ENCODE measurements around the gene MYO15A.

DNA sequence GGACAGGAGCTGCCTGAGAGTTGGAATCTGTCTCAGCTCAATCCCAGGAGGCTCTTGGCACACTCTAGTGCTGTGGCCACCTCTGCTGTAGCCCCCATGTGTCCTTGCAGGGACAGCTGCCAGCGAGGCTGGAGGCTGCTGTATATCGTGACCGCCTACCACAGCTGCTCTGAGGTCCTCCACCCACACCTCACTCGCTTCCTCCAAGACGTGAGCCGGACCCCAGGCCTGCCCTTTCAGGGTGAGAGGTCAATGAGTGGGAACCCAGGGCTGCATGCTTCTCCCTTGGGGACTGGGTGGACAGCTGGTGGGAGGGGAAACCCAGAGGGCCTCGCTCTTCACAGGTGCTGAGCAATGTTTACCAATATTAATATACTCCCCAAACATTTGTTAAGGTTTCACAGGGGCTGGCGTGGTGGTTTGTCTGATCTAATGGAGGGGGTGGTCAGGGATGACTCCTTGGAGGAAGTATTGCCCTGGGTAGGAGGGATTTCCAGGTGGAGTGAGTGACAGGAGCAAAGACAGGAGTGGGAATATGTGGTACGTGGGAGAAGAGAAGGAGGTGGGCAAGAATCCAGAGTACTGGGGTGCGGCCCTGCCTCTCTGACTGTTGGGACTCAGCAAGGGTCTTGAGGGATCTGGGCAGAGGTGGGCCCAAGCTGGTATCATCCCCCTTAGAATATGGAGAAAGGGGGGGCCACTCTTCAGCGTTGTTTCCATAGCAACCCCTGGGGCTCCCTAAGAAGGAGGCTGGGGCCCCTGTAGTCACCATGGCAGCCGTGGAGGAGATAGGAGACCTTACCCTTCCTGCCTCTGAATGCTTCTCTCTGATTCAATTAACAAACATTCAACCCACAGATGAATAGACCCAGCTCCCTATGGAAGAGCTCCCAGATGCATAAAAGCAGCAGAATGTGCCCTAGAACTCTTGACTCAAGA lies 52.9 kb downstream of the MYO15A start:
- no peak for TF ChIP-seq CTCF (tag by site-specific recombination; IDR thresholded peaks at IDR 0.05)
- TF ChIP-seq ZNF658 (tag by site-specific recombination; IDR thresholded peaks at IDR 0.05) = no peak
- no peak for TF ChIP-seq ZNF274 (IDR thresholded peaks at IDR 0.05; ENCODE audit: low read length)
- no peak for TF ChIP-seq ZNF274 (tag by site-specific recombination; IDR thresholded peaks at IDR 0.05; ENCODE audit: borderline replicate concordance)
- no peak for TF ChIP-seq ZBTB1 (tag by site-specific recombination; IDR thresholded peaks at IDR 0.05)
- no peak for TF ChIP-seq ZNF416 (tag by site-specific recombination; IDR thresholded peaks at IDR 0.05)
- no peak for TF ChIP-seq ZNF48 (tag by site-specific recombination; IDR thresholded peaks at IDR 0.05)

Measured in HEK293 (cell line).